Pulmonary artery endothelial cell (primary cell): Measurements from ENCODE around the gene AR. TPM values are rescaled to one million over a fixed set of nuclear protein-coding genes. Genes with fewer than 3 reads are reported as not detected.

ENCODE experiments used
- DNase-seq: peaks from one replicate; pipeline ENCODE4 v3.0.0-alpha.2; 2011; ENCODE audit warnings: low read depth, low spot score
- total RNA-seq: library from RNA; depleted of rRNA; stranded (reverse); fragments of >200 nt; gene quantifications from 2 replicates; pipeline ENCODE4 v1.2.3, GENCODE V29; 2014

The AR gene
- total RNA-seq, 1 donor from 2014 or later: 5.2 TPM

DNA sequence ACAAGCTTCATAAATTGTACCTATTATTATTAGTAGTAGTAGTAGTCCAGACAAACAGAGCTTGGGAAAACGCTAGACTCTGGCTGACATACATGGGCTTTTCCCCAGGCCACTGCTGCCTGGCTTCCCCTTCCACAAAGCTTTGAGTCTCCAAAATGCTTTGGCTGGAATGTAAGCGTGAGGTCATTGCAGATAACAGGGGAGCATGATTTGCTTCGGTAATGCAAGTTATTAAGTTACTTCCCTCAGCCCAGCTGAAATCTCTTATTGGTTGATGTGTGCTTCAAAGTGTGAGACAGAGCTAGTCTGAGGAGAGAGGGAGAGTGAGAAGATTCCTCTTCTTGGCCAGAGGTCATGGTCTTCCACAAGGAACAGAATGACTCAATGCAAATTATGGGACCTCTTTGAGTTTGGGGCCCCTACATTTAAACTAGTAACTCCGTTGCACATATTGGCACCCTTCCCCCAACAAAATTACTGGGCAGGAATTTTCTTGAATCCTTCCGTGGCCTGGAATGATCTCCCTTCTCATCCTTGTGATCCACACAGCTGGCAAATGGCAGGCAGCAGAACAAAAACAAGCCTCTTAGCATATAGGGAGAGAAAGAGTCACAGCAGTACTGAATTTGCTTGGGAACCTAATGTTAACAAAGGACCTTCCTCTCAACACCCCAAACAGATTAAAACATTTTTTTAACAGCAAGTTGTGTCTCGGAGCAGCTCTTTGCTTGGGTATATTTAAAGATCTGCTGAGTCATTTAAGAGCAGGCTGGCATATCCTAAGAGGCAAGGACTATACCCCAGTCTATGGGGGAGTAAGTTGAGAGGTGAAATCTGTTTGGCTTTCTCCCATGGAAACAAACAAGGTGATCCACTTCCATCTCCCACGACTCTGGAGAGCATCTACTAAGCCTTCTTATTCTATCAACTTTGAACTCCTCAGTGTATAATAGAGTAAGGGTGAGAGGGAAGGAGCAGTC, 19.9 kb downstream of the AR start:
- DNase-seq: no peak

GRCh38 chrX:67564475-67564874, 20.7 kb downstream of the AR start:
- no peak for DNase-seq

DNA sequence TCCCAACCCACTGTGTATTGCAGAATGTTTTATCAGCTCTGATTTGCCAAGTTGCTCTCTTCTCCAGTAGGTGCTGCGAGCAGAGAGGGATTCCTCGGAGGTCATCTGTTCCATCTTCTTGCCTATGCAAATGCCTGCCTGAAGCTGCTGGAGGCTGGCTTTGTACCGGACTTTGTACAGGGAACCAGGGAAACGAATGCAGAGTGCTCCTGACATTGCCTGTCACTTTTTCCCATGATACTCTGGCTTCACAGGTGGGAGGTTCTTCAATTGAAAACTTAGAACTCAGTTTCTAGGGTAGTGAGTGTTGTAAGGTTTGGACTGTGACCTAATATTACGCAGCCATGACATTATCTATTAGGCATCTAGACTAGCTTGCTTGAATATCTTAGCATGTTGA, 24.9 kb downstream of the AR start:
- no peak for DNase-seq

GRCh38 chrX:67570839-67571238, 27.0 kb downstream of the AR start:
- DNase-seq: no peak

DNA sequence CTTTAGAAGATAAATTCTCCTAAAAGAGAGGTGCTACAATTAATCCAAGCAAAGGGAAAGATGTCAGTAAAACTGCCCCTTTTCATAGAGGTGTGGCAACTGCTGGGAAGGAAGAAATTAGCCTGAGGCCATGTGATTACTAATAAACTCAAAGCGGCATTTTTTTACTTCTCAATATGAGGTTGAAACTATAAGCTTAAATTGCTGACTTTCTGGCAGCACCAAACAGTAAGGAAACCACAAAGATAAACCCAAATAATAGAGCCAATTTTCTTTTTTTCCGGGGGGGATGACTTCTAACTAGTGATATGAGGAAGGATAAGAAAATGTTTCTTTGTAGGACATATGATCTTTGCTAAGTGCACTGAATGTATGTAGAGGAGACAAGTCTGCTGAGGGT, 30.9 kb downstream of the AR start:
- no peak for DNase-seq

- DNase-seq: no peak
Measured at GRCh38 chrX:67582436-67582835, 38.6 kb downstream of the AR start.

DNA sequence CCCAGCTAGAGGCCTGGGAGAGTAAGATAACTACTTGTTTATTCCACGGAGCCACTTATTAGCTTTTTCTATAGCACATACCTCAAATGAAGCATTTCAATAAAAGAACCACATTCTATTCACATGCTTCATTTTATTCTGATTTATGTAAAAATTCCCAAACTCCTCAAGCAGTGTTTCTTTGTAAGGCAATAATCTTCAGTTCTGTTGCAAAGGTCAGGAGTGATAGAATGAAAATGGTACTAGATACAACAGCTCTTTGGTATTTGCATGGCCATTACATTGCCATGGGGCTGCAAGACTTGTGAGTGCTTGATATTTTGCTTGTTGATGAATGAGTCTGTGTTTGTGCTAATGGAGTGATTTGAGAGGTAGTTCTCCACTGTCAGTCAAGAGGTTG, 39.4 kb downstream of the AR start:
- DNase-seq: no peak

GRCh38 chrX:67585401-67585800, 41.6 kb downstream of the AR start:
- no peak for DNase-seq

DNA sequence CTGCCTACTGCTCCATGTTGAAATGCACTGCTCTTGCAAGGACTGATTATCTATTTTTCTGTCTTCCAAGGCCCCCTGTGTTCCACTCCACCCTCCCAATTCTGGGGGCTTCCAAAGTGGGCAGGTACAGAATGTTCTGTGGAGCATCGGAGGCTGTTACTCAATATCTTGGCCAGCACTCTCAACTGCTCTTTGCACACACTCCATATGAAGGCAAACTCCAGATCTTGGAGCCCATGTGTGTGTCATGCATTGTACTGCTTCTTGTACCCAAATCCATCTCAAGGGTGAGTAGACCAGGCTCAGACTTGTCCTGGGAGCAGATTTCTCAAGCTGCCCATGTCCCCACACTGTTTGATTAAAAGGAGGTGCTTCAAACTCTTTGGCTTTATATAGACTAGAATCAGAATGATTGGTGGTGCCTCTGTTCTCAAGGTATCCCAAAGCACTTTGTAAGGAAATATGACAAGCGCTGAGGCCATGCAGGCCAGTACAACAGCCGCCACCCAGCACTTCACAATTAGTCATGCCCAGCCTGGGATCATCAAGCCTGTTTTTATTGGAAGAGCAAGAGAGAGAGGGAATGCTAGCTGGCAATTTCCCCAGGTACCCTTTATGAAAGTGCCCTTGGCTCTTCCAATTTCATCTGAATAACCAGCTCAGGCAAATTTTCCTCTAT, 44.3 kb downstream of the AR start:
- no peak for DNase-seq

DNA sequence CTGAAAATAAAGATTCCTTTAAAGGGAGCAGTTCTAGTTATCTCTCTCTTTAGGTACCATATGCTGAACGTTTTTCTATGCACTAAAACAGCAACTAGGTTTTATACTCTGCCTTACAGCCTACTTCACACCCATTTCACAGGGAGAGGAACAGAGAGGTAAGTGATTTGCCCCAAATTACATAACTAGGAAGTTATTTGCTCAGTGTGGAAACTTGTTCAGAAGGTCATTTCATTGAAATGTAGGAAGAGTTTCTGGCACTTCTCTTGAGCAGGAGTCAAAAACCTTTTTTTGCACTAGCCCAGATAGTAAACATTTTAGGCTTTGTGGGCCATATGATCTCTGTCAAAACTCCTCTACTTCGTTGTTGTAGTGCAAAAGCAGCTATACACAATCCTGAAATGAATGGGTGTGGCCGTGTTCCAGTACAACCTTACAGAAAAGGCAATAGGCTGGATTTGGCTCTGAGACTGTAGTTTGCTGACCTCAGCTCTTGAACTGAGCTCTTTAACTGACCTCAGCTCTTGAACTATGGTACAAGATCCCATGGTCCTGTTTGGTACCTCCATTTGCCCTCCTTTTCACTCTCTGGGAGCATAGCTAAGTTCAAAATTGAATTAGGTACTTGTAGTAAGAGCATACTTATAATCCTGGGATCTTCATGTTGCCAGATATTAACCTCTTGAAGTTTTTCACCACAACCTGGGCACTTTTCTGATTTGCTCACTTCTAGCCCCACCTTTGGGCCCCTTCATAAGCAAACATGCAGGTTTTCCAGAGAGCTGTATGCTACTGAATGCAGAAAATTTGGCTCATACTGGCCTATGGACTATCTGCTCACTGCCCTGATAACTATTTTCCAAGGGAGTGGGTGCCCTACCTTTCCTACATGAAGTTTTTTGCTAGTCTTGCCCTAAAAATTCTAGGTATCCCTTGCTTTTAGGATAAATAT, 53.3 kb downstream of the AR start:
- DNase-seq: no peak

- no peak for DNase-seq
Measured at GRCh38 chrX:67599532-67599931, 55.7 kb downstream of the AR start.

DNA sequence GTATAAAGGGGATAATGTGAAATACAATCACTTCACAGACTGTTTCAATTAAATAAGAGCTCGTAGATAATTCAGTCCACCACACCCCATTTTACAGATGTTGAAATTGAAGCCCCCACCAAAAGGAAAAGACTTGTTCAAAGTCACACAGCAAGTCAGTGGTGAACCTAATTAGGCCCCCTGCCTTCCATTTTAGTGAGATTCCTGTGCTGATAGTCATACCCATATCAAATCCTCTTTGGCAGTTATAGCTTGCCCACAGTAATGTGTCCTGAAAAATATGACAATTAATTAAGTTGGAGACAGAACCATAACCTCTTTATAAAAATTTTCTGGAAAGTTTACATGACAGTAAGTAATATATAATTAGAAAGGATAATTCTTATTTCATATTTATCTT, 58.0 kb downstream of the AR start:
- no peak for DNase-seq

GRCh38 chrX:67604979-67605703, 61.3 kb downstream of the AR start:
- DNase-seq: peak; percentile 80

DNA sequence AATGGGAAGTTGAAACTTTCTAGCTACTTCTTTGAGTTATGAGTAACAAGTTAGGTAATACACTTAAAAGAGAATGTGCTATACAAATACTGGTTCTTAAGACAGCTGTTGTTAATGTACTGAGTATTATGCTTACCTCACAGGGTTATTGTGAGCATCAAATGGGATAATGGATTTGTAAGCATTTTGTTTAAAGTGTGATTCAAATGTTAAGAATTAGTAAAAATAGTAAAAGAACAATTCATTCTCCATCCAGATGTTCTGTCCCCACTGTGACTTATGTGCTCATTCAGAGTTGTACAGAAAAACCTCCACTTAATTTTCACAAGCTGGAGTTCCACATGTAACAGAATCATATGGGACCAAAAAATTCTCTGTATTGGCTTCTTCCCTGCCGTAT, 63.6 kb downstream of the AR start:
- no peak for DNase-seq

- DNase-seq: no peak
Measured at GRCh38 chrX:67610282-67610681, 66.5 kb downstream of the AR start.

- peak; percentile 59 for DNase-seq
Measured at GRCh38 chrX:67612231-67612630, 68.4 kb downstream of the AR start.

GRCh38 chrX:67613366-67613765, 69.5 kb downstream of the AR start:
- no peak for DNase-seq

DNA sequence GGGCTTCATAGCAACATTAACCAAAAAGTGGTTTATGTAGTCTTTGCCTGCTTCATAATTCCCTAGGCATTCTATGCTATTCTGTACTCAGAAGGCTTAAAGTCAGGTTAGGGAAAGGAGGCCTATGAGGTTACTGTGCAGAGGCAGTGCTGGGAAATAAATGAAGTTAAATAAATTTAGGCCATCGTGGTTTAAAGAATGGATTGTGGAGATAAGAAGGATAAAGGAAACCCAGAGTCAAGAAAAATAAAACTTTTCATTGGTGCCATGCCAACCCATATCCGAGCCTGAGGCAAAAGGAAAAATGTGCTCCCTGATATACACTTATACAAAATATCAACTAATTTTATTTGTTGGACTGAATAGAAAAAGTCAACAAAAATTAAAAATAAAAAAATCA, 70.2 kb downstream of the AR start:
- peak; percentile 47 for DNase-seq

GRCh38 chrX:67614423-67614822, 70.6 kb downstream of the AR start:
- DNase-seq: peak; percentile 67

GRCh38 chrX:67619253-67619652, 75.4 kb downstream of the AR start:
- peak; percentile 27 for DNase-seq

DNA sequence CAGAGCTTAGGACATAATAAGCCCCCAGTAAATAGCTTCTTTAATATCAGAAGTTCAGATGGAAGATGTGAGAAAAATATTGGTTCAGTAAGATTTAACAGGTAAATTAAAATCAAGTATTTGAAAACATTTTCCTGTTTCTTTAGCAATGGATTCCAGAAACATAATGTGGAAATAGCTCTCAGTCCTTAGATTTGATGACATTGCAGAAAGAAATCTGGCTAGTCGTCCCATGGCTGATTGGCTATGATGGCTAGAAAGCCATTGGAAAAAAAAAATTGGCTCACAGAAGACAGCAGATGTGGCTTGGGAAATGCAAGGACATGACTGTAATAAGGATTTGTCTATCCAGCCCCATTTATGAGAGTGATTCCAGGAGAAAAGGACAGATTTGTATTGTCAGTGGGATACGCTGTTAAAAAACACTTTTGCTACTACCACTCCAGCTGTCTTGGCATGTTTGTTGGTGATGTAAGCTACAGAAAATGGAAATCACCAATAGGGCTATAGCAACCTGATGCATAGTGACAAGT, 78.3 kb downstream of the AR start:
- DNase-seq: no peak
